WI38 (cell line): Measurements from ENCODE around the gene UGT1A10.

ENCODE experiments used
- H3K4me3 ChIP-seq: 2 replicates; pipeline ENCODE4 v1.5.1; 2011; ENCODE audit warnings: low read depth, mild to moderate bottlenecking, control low read depth, low read length
- CTCF ChIP-seq: IDR thresholded peaks from 2 replicates; pipeline ENCODE4 v1.5.1; 2012; ENCODE audit warnings: low read depth, mild to moderate bottlenecking, control low read depth, low read length

UGT1A10 gene

DNA sequence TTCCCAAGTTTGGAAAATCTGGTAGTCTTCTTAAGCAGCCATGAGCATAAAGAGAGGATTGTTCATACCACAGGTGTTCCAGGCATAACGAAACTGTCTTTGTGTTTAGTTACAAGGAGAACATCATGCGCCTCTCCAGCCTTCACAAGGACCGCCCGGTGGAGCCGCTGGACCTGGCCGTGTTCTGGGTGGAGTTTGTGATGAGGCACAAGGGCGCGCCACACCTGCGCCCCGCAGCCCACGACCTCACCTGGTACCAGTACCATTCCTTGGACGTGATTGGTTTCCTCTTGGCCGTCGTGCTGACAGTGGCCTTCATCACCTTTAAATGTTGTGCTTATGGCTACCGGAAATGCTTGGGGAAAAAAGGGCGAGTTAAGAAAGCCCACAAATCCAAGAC lies 135.9 kb downstream of the UGT1A10 start:
- TF ChIP-seq CTCF: no peak
- H3K4me3 ChIP-seq: no peak overlapping the region

DNA sequence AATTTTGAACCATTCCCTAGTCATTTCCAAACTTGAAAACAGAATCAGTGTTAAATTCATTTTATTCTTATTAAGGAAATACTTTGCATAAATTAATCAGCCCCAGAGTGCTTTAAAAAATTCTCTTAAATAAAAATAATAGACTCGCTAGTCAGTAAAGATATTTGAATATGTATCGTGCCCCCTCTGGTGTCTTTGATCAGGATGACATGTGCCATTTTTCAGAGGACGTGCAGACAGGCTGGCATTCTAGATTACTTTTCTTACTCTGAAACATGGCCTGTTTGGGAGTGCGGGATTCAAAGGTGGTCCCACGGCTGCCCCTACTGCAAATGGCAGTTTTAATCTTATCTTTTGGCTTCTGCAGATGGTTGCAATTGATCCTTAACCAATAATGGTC lies 136.3 kb downstream of the UGT1A10 start:
- TF ChIP-seq CTCF: no peak
- H3K4me3 ChIP-seq: no peak overlapping the region

- H3K4me3 ChIP-seq: no peak overlapping the region
- TF ChIP-seq CTCF: no peak
These were observed 137.6 kb downstream of the UGT1A10 start for GRCh38 chr2:233773854-233774253.

DNA sequence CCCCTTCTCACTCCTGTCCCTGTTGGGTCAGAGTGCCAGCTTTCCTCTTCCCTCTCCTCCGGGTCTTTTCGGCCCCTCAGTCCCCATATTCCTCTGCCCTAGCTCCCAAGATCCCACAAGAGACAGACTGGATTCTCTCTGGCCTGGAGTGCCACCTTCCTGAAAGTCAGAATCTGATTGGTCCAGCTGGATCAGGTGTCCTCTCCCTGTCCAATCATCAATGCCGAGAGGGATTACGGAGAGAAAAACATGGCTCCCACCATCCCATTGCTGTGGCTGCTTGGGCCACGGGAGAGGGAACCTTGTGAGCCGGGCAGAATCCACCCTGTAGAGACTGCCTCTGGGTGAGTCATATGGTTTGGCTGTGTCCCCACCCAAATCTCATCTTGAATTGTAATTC lies 139.2 kb downstream of the UGT1A10 start:
- no peak for TF ChIP-seq CTCF
- no peak overlapping the region for H3K4me3 ChIP-seq

GRCh38 chr2:233778030-233778429 lies 141.8 kb downstream of the UGT1A10 start, which contains the start of gene MROH2A:
MROH2A (plus strand) TSS chr2:233778330; CDS start chr2:233779359, 1,029 bp downstream.
- no peak within 1 kb of the TSS for H3K4me3 ChIP-seq
- no peak for TF ChIP-seq CTCF

DNA sequence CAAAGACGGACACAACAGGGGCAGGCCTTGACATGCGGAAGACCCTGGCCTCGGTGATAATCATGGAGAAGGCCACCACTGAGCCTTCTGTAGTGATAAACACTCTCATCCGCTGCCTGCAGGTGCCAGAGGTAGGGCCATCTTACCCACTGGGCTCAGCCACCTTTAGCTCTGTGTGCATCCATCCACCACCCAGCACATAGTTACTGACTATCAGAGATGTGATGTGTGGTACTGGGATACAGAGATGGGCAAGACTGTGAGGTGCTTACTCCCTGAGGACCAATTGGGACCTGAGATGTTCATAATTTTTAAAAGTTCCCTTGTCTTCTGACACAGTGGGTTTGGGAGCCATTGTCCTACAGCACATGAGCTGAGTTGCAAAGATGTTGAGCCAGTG lies 143.5 kb downstream of the UGT1A10 start:
- TF ChIP-seq CTCF: no peak
- H3K4me3 ChIP-seq: no peak overlapping the region

DNA sequence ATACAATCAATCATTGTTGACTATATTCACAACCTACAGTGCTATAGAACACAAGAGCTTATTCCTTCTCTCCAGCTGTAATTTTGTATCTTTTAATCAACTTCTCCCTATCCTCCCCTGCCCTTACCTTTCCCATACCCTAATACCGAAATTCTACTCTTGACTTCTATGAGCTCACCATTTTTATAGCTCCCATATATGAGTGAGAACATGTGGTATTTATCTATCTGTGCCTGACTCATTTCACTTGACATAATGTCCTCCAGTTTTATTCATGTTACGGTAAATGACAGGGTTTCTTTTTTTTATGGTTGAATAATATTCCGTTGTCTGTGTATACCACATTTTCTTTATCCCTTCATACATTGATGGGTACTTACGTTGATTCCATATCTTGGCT lies 144.5 kb downstream of the UGT1A10 start:
- no peak overlapping the region for H3K4me3 ChIP-seq
- no peak for TF ChIP-seq CTCF
